GM12891 (cell line): ENCODE measurements around the gene ATP13A3.

Source experiments
- POLR2A ChIP-seq: IDR thresholded peaks from 2 replicates; pipeline ENCODE4 v1.6.1; 2011; ENCODE audit warnings: low read depth, low read length, control low read depth
- POLR2AphosphoS5 ChIP-seq: IDR thresholded peaks from 2 replicates; pipeline ENCODE4 v1.6.1; 2011; ENCODE audit warnings: low read depth, low read length, control low read depth

DNA sequence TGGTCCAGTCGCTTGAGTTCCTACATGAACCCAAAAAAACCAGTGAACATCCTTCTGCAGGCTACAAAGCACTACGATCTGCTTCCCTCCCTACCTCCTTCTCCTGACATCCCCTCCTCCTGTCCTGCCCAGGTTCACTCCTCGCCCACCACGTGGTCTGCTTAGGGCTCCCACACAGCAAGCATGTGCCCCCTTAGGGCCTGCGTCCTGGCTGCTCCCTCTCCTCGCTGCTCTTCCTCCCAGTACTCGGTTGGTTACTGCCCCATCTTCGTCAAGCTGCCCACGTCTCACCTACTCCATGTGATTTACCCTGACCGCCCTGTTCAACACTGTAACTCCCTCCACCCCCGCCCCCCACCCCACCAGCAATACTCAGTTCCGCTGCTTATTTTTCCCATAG is 20.8 kb upstream of the ATP13A3 start:
- TF ChIP-seq POLR2AphosphoS5 (no peak), POLR2A (no peak)
